ENCODE data around the gene NLGN1. TPM values are rescaled to one million over a fixed set of nuclear protein-coding genes. Genes with fewer than 3 reads are reported as not detected.
"Not testable (repeated sequence)": the region's sequence is repeated elsewhere in the genome, so short reads cannot be mapped to it uniquely, and the experiment has no call there.

Gene NLGN1
- total and polyA plus RNA-seq, 5 experiments from 2014 or later: not detected

DNA sequence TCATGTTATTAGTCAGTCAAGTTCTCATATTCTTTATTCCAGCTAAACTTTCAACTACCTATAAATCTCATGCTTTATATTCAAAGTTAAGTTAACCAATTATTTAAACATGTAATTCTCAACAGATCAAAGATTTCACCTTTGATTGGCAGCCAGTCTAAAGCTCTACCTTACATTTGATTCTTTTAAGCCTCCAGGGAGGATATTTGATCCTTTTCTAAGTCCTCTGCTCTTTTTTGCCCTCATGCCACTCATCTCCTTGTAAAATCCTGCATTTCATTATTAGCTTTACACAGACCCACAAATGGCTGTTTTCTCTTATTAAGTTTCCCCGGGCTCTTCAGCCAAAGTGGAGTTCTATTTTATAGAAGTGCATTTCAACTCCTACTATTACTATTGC lies 134.1 kb downstream of the NLGN1 start:
- Mint-ChIP-seq H3K27ac (no peak overlapping the region), H3K4me1 (no peaks in the 10 kb centered on the region), H3K36me3 (peaks cover 0 to 16% (median 0%) of the 10 kb centered on the region in 3 donors), H3K27me3 (peaks cover 0 to 3% (median 0%) of the 10 kb centered on the region in 5 donors), H3K4me3 (no peak overlapping the region), H3K9me3 (peaks cover 0 to 32% (median 14%) of the 10 kb centered on the region in 9 donors)
- POLR2A ChIA-PET: no interaction called here
- no peak for ATAC-seq
- DNase-seq: no peak

GRCh38 chr3:173538410-173538809 lies 140.9 kb downstream of the NLGN1 start:
- H3K36me3 Mint-ChIP-seq: no peaks in the 10 kb centered on the region
- POLR2A ChIA-PET: no interaction called here
- no peak for ATAC-seq
- H3K27ac Mint-ChIP-seq: no peak overlapping the region
- H3K27me3 Mint-ChIP-seq: peaks cover 0 to 3% (median 0%) of the 10 kb centered on the region in 5 donors
- H3K4me3 Mint-ChIP-seq: no peak overlapping the region
- H3K9me3 Mint-ChIP-seq: peaks cover 0 to 4% (median 0%) of the 10 kb centered on the region in 9 donors
- DNase-seq: no peak
- H3K4me1 Mint-ChIP-seq: no peaks in the 10 kb centered on the region

DNA sequence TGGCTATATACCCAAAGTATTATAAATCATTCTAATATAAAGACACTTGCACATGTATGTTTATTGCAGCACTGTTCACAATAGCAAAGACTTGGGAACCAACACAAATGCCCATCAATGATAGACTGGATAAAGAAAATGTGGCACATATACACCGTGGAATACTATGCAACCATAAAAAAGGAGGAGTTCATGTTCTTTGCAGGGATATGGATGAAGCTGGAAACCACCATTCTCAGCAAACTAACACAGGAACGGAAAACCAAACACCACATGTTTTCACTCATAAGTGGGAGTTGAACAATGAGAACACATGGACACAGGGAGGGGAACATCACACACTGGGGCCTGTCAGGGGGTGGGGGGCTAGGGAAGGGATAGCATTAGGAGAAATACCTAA lies 148.0 kb downstream of the NLGN1 start:
- H3K36me3 Mint-ChIP-seq, POLR2A ChIA-PET, H3K27ac Mint-ChIP-seq, H3K4me1 Mint-ChIP-seq, H3K9me3 Mint-ChIP-seq, DNase-seq, ATAC-seq, H3K27me3 Mint-ChIP-seq, H3K4me3 Mint-ChIP-seq: not testable (repeated sequence)

DNA sequence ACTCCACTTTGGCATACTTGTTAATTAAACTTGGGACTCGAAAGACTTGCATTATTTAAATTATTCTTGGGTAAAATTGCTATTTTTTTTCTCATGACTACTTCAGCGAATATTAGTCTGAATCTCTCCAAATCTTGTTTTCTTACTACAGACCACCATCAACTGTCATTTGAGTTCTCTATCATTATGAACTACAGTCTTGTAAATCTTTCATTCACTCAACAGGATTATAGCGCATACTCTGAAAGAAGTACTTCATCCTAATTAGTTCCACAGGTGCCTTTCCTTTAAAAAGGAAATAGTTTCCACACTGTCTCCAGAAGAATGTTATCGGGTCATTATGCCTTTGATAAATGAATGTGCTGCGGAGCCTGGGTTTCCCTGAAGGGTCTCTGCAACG lies 149.5 kb downstream of the NLGN1 start:
- no peak overlapping the region for H3K27ac Mint-ChIP-seq
- no peak overlapping the region for H3K4me3 Mint-ChIP-seq
- POLR2A ChIA-PET: no interaction called here
- H3K9me3 Mint-ChIP-seq: peaks cover 0 to 6% (median 0%) of the 10 kb centered on the region in 9 donors
- H3K4me1 Mint-ChIP-seq: no peaks in the 10 kb centered on the region
- DNase-seq (no peak), ATAC-seq (no peak)
- H3K36me3 Mint-ChIP-seq: no peaks in the 10 kb centered on the region
- peaks cover 0 to 1% (median 0%) of the 10 kb centered on the region in 5 donors for H3K27me3 Mint-ChIP-seq

DNA sequence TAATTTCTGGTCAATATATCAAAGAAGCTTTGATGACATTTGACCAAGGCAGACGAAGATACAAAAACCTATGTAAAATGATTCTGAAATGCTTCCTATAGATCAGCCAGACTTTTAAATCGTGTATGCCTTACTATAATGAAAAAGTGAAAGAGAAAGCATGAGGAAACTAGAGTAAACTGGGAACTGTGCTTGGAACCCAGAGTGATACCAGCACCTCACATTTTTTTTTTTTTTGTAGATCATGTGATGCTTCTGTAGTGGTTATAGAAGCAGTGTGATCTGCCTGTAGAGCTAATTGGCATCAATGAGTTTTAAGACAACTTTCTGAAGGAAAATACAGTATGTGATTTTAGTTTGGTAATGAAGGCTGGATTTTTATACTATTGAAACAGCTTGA lies 150.7 kb downstream of the NLGN1 start:
- Mint-ChIP-seq H3K36me3 (no peaks in the 10 kb centered on the region), H3K9me3 (peaks cover 0 to 6% (median 0%) of the 10 kb centered on the region in 9 donors), H3K27ac (no peak overlapping the region), H3K4me1 (no peaks in the 10 kb centered on the region), H3K27me3 (peaks cover 0 to 1% (median 0%) of the 10 kb centered on the region in 5 donors), H3K4me3 (no peak overlapping the region)
- ATAC-seq (no peak), DNase-seq (no peak)
- POLR2A ChIA-PET: no interaction called here

GRCh38 chr3:173552526-173552925 lies 155.0 kb downstream of the NLGN1 start:
- H3K36me3 Mint-ChIP-seq: no peaks in the 10 kb centered on the region
- no peaks in the 10 kb centered on the region for H3K27me3 Mint-ChIP-seq
- no peak for DNase-seq
- no peak for ATAC-seq
- POLR2A ChIA-PET: no interaction called here
- peaks cover 0 to 6% (median 0%) of the 10 kb centered on the region in 9 donors for H3K9me3 Mint-ChIP-seq
- H3K4me1 Mint-ChIP-seq: no peaks in the 10 kb centered on the region
- no peak overlapping the region for H3K4me3 Mint-ChIP-seq
- no peak overlapping the region for H3K27ac Mint-ChIP-seq

DNA sequence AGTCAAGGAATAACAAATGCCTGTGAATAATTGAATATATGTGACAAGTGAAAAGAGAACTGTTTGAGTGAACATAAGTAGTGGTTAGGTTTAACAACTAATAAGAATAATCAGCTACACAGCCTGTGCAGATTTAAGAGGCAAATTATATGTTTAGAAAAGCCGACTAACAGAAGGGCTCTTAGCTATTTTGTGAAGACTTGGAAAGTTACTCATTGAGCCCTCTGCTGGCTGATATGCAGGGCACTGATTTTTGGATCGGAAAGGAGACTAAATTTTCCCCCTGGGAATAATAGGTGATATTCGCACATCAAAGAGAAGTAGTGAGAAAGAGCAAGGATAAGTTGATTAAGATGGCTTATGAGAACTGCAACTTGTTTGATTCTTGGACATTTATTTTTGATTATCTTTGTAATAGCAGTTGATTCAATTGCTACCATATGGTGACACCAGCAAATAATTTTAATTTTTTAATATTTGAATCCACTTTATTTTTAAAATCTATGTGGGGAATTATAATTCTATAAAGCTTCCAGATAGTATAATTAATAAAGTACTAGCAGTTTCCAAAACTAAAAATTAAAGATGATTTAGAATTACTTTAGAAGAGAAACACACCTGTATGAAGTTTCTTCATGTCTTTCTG lies 156.2 kb downstream of the NLGN1 start:
- POLR2A ChIA-PET: no interaction called here
- no peak overlapping the region for H3K4me3 Mint-ChIP-seq
- no peaks in the 10 kb centered on the region for H3K36me3 Mint-ChIP-seq
- no peaks in the 10 kb centered on the region for H3K4me1 Mint-ChIP-seq
- no peaks in the 10 kb centered on the region for H3K27me3 Mint-ChIP-seq
- peaks cover 0 to 9% (median 0%) of the 10 kb centered on the region in 9 donors for H3K9me3 Mint-ChIP-seq
- H3K27ac Mint-ChIP-seq: no peak overlapping the region
- ATAC-seq: no peak
- no peak for DNase-seq

- DNase-seq (no peak), ATAC-seq (no peak)
- Mint-ChIP-seq H3K27me3 (peaks cover 0 to 3% (median 0%) of the 10 kb centered on the region in 5 donors), H3K27ac (no peak overlapping the region), H3K4me1 (no peaks in the 10 kb centered on the region), H3K4me3 (no peak overlapping the region), H3K36me3 (no peaks in the 10 kb centered on the region), H3K9me3 (peaks cover 0 to 13% (median 0%) of the 10 kb centered on the region in 9 donors)
- POLR2A ChIA-PET: no interaction called here
Observed at GRCh38 chr3:173556546-173556945, 159.0 kb downstream of the NLGN1 start.

- Mint-ChIP-seq H3K27me3 (no peaks in the 10 kb centered on the region), H3K36me3 (no peaks in the 10 kb centered on the region), H3K27ac (no peak overlapping the region), H3K4me1 (no peaks in the 10 kb centered on the region), H3K4me3 (no peak overlapping the region), H3K9me3 (peaks cover 0 to 7% (median 0%) of the 10 kb centered on the region in 9 donors)
- POLR2A ChIA-PET: no interaction called here
- ATAC-seq: no peak
- DNase-seq: no peak
Observed at GRCh38 chr3:173567997-173568396, 170.5 kb downstream of the NLGN1 start.

- Mint-ChIP-seq H3K27me3 (no peaks in the 10 kb centered on the region), H3K27ac (no peak overlapping the region), H3K36me3 (no peaks in the 10 kb centered on the region), H3K4me1 (no peaks in the 10 kb centered on the region), H3K9me3 (peaks cover 0 to 7% (median 0%) of the 10 kb centered on the region in 9 donors), H3K4me3 (no peak overlapping the region)
- no peak for DNase-seq
- no peak for ATAC-seq
- POLR2A ChIA-PET: no interaction called here
Observed at GRCh38 chr3:173568623-173569022, 171.1 kb downstream of the NLGN1 start.

GRCh38 chr3:173583496-173583895 lies 186.0 kb downstream of the NLGN1 start:
- Mint-ChIP-seq H3K27me3 (peaks cover 8 to 32% (median 21%) of the 10 kb centered on the region in 5 donors), H3K36me3 (peaks cover 0 to 3% (median 2%) of the 10 kb centered on the region in 3 donors), H3K4me3 (no peak overlapping the region), H3K9me3 (peaks cover 0 to 9% (median 0%) of the 10 kb centered on the region in 9 donors), H3K27ac (no peak overlapping the region), H3K4me1 (peaks cover 0 to 14% (median 10%) of the 10 kb centered on the region in 4 donors)
- DNase-seq (no peak), ATAC-seq (no peak)
- POLR2A ChIA-PET: interaction anchor here (0.7 kb wide), 1 partner anchor 1589 kb away, joined by 4 read pairs; no protein-coding TSS in a partner anchor

DNA sequence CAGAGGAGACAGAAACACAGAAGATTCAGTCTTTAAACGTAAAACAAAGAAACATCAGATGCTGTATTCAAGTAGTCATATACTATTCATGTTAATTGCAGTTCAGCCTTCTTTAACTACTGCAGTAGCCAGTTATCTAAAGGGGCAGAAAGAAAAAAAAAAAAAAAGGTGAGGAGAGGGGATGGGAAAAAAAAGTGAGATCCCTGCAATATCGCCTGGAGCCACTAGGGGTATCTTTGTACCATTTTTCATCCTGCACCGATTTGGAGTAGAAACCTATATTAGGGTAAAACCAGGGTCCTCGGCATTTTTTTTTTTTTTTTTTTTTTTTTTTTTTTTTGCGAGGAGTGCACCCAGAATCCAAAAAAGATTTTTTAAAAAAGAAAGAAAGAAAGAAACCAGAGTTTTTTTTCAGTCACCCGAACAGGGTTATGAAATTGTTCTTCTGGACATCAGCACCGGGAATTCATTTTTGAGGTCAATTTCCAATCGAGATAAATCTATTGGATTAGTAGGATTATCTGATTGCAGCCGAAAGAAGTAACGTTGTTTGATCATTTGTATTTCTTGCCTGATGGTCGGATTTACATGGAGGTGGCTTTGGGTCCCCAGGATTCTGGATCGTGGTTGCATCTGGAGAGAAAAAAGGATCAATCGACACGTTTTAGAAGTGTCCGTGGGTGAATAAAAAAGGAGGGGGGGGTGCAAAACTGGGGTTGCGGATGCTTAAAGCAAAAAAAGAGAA lies 186.7 kb downstream of the NLGN1 start:
- Mint-ChIP-seq H3K27ac (no peak overlapping the region), H3K36me3 (peaks cover 0 to 3% (median 2%) of the 10 kb centered on the region in 3 donors), H3K4me3 (peak overlapping the region in 5 of 10 donors; percentile 26 to 54 (median 40)), H3K27me3 (peaks cover 8 to 32% (median 21%) of the 10 kb centered on the region in 5 donors), H3K9me3 (peaks cover 0 to 9% (median 0%) of the 10 kb centered on the region in 9 donors), H3K4me1 (peaks cover 0 to 14% (median 10%) of the 10 kb centered on the region in 4 donors)
- no peak for DNase-seq
- POLR2A ChIA-PET: interaction anchor here (0.7 kb wide), 1 partner anchor 1590 kb away, joined by 4 read pairs; no protein-coding TSS in a partner anchor
- ATAC-seq: no peak

Data from naive thymus-derived CD8-positive, alpha-beta T cell (primary cell).